ENCODE measurements around the gene SSX4B.

DNA sequence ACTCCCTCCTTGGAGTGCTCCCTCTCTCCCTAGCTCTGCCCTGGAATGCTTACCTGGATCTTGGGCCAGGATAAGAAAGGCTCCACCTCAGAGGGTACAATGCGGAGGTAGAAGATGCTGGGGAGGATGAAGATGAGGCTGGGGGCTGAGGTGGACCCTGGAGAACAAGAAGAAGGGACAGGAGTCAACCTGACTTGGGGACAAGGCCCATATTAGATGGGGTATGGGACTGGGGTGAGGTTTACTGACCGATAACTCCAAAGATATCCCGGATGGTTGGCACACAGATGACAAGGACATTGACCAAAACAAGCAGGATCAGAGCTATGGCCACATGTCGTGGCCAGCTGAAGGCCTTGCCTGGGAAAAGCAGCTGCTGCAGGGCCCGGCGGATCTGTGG lies 47.7 kb upstream of the SSX4B start:
- TF ChIP-seq POLR2A (IDR thresholded peaks at IDR 0.05; ENCODE audit: low read length) (no peak), GATA1 (IDR thresholded peaks at IDR 0.05; ENCODE audit: low read depth, low read length) (no peak)

All from erythroblast (primary cell).